ENCODE measurements around the gene KCNF1.

- no peak for TF ChIP-seq SMC3 (IDR thresholded peaks at IDR 0.05; ENCODE audit: borderline replicate concordance, low read length)
- TF ChIP-seq MXI1 (IDR thresholded peaks at IDR 0.05; ENCODE audit: low read depth, low read length), result no peak
- TF ChIP-seq GABPA (IDR thresholded peaks at IDR 0.05; ENCODE audit: low read depth), result no peak
- TF ChIP-seq KDM1A (IDR thresholded peaks at IDR 0.05; ENCODE audit: borderline replicate concordance), result no peak
- TF ChIP-seq, protein P1, sequence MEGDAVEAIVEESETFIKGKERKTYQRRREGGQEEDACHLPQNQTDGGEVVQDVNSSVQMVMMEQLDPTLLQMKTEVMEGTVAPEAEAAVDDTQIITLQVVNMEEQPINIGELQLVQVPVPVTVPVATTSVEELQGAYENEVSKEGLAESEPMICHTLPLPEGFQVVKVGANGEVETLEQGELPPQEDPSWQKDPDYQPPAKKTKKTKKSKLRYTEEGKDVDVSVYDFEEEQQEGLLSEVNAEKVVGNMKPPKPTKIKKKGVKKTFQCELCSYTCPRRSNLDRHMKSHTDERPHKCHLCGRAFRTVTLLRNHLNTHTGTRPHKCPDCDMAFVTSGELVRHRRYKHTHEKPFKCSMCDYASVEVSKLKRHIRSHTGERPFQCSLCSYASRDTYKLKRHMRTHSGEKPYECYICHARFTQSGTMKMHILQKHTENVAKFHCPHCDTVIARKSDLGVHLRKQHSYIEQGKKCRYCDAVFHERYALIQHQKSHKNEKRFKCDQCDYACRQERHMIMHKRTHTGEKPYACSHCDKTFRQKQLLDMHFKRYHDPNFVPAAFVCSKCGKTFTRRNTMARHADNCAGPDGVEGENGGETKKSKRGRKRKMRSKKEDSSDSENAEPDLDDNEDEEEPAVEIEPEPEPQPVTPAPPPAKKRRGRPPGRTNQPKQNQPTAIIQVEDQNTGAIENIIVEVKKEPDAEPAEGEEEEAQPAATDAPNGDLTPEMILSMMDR (IDR thresholded peaks at IDR 0.05 in 2 of 3, conservative IDR thresholded peaks at IDR 0.05 in 1 of 3; ENCODE audit: control insufficient read depth in 2 of 3, extremely low read depth in 1 of 3, insufficient read depth in 1 of 3, low read depth in 3 of 3, low read length in 3 of 3), result no peak
- no peak for TF ChIP-seq CHD4 (IDR thresholded peaks at IDR 0.05)
- no peak for TF ChIP-seq FOXM1 (IDR thresholded peaks at IDR 0.05; ENCODE audit: low read depth, low read length)
- TF ChIP-seq, protein P2, sequence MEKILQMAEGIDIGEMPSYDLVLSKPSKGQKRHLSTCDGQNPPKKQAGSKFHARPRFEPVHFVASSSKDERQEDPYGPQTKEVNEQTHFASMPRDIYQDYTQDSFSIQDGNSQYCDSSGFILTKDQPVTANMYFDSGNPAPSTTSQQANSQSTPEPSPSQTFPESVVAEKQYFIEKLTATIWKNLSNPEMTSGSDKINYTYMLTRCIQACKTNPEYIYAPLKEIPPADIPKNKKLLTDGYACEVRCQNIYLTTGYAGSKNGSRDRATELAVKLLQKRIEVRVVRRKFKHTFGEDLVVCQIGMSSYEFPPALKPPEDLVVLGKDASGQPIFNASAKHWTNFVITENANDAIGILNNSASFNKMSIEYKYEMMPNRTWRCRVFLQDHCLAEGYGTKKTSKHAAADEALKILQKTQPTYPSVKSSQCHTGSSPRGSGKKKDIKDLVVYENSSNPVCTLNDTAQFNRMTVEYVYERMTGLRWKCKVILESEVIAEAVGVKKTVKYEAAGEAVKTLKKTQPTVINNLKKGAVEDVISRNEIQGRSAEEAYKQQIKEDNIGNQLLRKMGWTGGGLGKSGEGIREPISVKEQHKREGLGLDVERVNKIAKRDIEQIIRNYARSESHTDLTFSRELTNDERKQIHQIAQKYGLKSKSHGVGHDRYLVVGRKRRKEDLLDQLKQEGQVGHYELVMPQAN (conservative IDR thresholded peaks at IDR 0.05), result no peak
- no peak for TF ChIP-seq FOS (IDR thresholded peaks at IDR 0.05; ENCODE audit: borderline replicate concordance, extremely low read depth, insufficient read length)
- TF ChIP-seq, protein P3, sequence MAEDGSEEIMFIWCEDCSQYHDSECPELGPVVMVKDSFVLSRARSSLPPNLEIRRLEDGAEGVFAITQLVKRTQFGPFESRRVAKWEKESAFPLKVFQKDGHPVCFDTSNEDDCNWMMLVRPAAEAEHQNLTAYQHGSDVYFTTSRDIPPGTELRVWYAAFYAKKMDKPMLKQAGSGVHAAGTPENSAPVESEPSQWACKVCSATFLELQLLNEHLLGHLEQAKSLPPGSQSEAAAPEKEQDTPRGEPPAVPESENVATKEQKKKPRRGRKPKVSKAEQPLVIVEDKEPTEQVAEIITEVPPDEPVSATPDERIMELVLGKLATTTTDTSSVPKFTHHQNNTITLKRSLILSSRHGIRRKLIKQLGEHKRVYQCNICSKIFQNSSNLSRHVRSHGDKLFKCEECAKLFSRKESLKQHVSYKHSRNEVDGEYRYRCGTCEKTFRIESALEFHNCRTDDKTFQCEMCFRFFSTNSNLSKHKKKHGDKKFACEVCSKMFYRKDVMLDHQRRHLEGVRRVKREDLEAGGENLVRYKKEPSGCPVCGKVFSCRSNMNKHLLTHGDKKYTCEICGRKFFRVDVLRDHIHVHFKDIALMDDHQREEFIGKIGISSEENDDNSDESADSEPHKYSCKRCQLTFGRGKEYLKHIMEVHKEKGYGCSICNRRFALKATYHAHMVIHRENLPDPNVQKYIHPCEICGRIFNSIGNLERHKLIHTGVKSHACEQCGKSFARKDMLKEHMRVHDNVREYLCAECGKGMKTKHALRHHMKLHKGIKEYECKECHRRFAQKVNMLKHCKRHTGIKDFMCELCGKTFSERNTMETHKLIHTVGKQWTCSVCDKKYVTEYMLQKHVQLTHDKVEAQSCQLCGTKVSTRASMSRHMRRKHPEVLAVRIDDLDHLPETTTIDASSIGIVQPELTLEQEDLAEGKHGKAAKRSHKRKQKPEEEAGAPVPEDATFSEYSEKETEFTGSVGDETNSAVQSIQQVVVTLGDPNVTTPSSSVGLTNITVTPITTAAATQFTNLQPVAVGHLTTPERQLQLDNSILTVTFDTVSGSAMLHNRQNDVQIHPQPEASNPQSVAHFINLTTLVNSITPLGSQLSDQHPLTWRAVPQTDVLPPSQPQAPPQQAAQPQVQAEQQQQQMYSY (CRISPR knock-in tag; IDR thresholded peaks at IDR 0.05), result no peak
- no peak for TF ChIP-seq ZNF217 (IDR thresholded peaks at IDR 0.05)
- no peak for TF ChIP-seq TCF7 (IDR thresholded peaks at IDR 0.05; ENCODE audit: borderline replicate concordance)
- no peak for TF ChIP-seq EGR1 (IDR thresholded peaks at IDR 0.05; ENCODE audit: borderline replicate concordance in 1 of 2, low read depth in 2 of 2, low read length in 2 of 2)
- no peak for TF ChIP-seq TAF1 (IDR thresholded peaks at IDR 0.05; ENCODE audit: borderline replicate concordance, low read depth, low read length)
Observed at GRCh38 chr2:10892796-10893350, 18.9 kb upstream of the KCNF1 start.
